Left hindlimb (tissue), 1 donor: ENCODE measurements around the gene WSCD2.

Experiments
- DNase-seq: peaks from one replicate; pipeline ENCODE4 v3.0.0-alpha.2; 2018

WSCD2 gene

DNA sequence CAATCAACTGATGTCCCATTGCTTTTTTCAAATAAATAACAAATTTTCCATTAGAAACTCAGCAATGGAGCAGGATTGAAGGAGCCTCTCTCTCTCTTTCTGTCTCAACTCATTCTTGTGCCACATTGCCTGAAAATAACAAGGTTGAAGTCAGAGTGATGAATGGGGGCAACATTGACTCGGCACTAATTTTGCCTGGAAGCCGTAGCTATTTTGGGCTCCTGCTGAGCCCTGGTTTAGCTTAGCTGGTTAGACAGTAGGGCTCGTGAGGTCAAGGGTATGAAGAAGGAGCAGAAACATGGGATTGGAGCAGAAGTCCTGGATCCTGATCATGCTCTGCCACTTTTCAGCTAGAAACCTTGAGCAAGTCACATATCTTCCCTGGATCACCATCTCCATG lies 38.9 kb downstream of the WSCD2 start:
- no peak for DNase-seq

DNA sequence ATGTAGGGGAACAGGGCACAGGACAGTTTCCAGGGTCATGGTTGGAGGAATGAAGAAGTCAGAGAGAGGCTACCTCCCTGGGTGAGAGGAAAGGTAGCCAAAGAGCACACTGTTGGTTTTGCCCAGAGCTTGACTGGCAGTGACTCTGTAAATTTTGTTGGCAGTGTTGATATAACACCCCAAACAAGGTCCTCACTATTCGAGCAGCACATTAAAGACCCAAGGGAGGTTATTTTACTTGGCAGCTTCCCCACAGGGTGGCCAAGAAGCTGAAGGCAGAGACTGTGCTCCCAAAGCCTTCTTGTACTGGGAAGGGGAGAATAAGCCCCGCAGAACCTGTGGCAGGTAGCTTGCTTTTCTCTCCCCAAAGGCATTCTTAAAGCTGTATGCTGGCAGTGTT lies 40.6 kb downstream of the WSCD2 start:
- peak; percentile 59 for DNase-seq

DNA sequence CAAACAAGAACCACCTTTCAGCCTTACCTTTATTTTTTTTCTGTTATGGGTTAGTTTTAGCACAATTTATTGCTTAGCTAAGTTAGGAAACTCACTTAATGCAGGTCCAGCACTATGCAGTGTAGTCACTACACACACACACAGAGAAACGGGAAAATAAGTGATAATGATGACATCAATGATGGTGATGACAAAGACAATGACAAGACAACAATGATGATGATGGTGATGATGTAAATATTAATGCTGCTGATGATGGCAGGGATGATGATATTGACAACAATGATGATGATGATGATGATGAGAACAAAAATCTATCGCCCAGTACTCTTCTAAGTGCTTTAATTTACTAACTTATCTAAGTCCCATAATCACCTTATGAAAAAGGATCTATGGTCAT lies 41.1 kb downstream of the WSCD2 start:
- no peak for DNase-seq

DNA sequence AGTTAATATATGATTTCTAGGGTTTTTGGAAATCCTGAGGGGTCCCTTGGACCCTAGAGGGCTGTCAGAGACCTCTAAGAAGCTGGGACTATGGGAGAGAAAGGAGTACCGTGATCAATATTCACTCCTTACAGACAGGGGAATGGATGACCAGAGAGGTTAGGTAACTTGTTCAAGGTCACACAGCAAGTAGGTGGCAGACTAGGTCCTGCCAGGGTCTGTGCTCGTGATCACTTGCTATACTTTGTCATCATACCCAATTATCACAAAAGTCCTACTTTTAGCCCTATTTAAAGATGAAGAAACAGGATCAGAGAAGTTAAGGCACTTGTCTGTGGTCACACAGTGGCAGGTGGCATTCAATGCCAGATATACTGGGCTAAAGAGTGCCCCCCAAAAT lies 42.9 kb downstream of the WSCD2 start:
- no peak for DNase-seq

DNA sequence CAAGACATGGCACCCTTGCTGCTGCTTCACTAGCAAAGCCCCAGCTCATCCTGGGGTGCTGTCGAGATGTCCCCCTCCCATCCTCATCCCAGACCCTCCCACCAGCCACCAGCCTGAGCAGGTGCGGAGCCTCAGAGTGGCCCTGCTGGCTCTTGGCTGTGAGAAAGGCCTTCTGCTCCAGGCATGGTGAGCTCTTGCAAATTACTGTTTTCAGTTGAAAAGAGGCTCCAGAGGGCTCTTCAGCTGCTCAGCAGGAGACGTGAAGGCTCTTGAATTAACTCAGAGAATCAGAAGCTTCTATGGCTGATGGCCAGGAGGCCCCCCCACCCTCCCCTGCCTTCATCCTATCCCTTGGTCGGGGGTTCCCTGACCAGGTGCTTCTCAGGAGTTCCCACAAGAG lies 44.1 kb downstream of the WSCD2 start:
- DNase-seq = no peak

DNA sequence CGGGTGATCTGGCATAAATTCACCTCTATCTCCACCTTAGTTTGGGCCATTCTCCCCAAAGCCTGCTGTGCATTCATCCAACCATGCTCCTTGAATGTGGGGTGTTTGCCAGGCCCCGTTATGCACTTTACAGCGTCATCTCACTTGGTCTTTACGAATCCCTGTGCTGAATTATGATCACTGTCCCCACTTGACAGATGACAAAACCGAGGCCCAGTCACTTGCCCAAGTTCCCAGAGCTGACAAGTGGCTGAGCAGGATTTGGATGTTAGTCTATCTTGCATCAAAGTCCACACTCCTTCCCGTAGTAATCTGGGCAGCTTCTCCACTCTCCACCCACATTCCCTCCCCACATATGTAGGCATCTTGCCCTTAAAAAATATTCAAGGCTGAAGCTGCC lies 44.8 kb downstream of the WSCD2 start:
- no peak for DNase-seq

DNA sequence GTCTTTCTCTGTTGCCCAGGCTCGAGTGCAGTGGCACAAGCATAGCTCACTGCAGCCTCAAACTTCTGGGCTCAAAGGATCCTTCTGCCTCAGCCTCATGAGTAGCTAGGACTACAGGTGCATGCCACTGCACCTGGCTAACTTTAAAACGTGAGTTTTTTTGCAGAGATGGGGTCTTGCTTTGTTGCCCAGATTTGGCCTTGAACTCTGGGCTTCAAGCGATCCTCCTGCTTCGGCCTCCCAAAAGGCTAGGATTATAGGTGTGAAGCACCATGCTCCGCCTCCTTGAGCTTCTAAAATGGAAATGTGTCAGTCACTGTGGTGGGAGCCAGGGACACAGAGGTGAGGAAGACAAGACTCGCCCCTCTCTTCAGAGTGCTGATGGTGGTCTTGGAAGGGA lies 45.6 kb downstream of the WSCD2 start:
- DNase-seq = no peak

DNA sequence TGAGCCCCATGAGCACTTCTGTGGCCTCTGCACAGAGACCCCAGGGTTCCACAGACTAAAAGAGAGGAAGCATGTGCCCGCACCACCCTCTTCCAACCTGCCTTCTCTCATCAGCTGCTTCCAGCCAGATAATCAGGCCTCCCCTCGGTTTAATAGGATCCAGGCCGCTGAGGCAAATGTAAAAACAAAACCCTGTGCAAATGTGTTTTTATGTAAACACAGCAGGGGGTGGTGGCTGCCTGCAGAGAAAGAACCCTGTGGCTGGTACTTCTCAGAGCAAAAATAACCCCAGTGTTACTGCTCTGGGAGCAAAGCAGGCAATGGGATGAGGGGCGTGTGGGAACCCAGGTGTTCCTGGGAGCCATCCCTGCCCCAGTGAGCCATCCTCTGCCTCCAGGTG lies 46.2 kb downstream of the WSCD2 start:
- peak; percentile 39 for DNase-seq

DNA sequence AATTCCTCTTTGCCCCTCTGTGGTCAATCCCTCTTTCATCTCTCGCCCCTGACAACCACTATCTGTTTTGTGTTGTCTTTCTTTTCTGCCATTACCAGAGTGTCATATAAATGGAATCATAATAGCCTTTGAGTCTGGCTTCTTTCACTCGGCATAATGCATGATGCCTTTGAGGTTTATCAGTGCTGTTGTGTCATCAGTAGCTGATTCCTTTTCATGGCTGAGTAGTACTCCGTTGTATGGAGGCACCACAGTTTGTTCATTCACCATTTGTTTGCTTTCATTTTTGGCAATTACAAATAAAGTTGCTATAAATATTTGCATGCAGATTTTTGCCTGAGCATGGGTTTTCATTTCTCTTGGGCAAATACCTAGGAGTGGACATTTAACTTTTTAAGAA lies 47.2 kb downstream of the WSCD2 start:
- DNase-seq = no peak

DNA sequence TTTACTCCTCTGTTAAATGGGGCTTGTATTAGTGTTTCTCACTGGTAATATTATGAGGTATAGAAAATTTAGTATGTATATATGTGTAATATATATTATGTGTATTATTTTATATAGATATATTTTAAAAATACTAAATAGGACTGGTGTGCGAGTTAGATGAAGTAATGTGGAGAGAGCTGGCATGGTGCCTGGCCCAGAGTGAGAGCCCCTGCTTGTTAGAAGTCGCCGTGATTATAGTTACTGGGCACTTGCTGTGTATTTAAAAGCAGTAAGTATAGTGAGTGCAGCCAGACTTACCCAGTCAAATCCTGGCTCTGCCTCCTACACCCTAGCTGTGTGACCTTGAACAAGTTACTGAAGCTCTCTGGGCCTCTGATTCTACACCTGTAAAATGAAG lies 48.0 kb downstream of the WSCD2 start:
- DNase-seq = no peak

DNA sequence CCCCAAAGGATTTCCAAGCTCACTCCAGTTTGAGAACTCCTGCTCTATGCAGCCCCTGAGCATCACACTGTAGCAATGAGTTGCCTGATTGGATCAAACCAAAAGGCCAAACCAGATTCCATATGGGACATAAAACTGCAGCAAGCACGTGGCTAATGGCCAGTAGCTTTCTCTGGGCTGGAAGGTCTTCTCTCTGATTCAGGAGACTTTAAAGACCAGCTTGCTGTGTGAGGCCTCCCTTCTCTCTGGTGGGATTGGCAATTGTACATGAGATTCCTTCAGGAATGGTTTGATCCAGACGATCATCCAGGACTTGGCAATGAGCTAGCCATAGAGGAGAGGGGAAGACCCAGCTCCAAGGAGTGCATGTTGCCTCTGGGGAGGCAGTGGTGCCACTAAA lies 50.2 kb downstream of the WSCD2 start:
- no peak for DNase-seq

DNA sequence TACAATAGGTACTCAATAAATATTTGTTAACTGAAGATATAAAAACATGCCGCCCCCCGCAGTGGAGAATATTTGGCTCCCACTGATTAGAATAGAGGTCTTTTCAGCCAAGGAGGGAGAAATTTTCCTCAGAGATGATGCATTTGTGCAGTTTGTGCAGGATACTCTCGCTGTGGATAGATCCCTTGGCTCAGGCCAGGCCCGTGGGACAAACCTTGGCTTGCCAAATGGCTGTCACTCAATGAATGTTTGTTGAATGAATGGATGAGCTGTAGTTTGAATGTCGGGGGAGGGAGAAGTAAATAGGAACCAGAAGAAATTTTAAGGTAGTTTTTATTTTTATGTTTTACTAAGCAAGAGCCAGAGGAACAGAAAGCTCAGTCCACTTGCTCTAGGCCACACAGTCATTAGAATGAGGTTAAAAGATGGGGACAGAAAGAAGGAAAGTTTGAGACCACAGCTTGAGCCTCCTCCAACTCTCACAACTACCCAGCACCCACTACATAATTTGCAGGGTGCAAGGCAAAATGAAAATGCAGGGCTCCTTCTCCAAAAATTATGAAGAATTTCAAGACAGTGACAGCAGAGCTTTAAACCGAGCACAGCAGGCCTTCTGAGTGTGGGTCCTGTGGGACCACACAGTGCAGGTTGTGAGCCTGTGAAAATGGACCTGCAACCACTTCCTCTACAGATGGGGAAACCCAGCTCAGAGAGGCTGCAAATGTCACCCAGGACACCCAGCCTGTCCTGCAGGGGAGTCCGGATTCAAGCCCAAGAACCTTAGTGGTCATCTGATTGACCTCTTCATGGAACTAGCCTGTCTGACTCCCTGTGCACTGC lies 51.4 kb downstream of the WSCD2 start:
- DNase-seq = no peak

DNA sequence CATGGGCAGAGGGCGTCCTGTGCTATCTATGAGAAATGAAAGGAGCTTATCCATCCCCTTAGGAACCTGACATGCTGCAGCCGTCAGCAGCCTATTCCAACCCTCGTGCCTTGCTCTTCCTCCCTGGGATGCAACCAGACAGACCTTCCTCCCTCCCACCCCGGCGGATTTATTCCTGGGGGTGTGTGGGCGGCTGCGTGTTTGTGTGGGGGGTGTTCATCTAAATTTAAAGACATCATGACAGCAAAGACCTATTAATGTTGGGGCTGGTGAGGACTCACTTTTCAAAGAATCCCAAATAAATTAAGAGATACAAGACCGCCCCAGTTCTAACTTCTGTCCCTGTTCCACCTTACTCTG lies 52.0 kb downstream of the WSCD2 start:
- no peak for DNase-seq

DNA sequence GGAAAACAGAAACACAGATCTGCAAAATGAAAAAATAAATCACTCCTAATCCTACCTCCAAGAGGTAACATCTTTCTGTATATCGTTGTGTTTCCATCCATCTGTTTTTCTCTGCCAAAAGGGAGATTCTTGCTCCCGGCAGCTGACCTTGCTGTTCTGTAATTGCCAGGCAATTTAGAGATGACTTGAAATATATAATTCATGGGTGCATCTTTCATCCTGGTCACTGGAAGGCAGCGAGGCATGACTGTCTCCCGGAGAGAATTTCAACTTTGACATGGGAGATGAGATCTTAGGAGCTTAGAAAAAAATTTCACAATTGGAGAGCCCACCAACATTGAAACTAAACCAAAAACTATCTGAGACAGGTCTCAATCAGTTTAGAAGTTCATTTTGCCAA lies 53.0 kb downstream of the WSCD2 start:
- DNase-seq = no peak

DNA sequence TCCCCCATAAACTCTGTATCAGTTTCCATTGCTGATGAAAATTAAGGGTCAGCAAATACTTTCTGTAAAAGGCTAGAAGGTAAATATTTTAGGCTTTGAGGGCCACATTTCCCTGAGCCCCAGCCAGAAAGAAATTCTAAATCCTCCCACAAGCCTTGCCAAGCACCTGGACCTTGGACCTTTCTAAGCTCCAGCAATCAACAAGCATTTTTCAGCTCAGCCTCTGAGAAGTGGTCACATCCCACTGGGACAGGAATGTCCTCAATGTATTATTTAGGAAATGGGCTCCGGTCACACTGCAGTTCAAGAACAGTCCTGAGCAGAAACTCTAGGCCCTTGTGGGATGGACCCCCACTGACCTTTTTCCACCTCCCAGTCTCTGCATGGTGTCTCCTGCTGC lies 55.9 kb downstream of the WSCD2 start:
- no peak for DNase-seq

DNA sequence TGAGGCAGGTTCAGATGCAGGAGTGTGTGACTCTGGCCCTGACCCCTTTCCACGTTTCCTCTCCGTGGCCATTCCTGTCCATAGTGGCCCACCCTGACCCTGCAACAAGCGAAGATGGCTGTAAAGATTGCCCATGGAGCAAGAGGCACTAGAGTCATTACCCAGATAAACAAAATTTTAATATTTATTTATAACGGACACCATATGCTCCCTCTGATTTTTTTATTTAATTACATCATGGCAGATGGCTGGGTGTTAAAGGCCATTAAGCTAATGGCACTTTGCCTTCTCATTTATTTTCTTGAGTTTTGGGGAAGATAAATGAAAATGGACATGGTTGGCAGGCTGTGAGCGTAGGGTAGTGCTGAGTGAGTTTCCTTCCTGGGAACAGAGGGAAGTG lies 58.7 kb downstream of the WSCD2 start:
- DNase-seq = no peak

DNA sequence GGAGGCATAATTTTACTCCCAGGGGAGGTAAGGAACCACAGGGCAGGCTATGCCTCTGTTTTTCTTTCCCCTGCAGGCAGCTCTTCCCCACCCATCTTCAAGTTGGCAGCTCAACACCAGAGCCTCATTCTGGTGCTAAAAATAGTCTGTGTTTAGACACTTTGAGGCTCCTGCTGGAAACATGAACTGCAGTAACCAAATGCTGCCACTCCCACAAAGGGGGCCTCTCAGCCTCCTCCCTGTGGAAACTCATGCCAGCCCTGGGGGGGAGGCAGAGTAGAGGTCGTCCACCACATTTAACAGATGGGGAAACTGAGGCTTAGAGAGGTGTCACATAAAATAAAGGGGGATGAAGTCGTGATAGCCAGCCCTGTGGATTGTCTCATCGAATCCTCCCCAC lies 61.4 kb downstream of the WSCD2 start:
- DNase-seq = peak; percentile 58

DNA sequence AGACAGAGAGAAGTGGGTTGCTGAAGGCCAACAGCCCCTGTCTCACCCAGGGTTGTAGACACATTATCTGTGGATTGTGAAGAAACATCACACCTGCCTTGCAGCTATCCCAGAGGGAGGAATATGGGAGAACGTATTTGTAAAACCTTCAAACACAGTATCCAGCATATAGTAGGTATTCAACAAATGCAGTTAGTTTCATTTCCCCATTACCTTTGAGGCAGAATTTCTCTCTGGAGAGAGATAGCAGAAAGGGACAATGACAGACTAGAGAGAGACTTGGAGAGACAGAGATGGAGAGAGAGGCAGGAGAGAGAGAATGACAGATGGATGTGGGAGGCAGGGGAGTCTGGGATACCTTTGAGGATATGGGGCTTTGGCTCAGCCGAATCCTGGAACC lies 62.0 kb downstream of the WSCD2 start:
- no peak for DNase-seq

DNA sequence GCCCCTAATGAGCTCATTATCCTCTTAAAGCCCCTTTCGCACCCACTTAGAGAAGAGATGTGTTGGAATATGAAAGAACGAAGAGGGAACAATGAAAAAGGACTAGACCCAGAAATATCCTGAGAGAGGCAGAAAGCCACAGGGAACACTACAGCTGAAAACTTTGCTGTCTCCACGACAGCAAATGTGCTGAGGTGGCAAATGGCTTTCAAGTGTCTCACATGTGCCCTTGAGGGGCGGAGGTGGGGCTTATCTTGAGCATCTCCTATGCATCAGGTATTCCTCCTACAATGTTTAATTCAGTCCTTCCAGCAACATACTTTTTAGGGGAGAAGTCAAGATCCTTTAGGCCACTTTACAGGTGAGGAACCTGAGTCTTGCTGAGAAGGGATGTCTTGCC lies 62.9 kb downstream of the WSCD2 start:
- DNase-seq = no peak

DNA sequence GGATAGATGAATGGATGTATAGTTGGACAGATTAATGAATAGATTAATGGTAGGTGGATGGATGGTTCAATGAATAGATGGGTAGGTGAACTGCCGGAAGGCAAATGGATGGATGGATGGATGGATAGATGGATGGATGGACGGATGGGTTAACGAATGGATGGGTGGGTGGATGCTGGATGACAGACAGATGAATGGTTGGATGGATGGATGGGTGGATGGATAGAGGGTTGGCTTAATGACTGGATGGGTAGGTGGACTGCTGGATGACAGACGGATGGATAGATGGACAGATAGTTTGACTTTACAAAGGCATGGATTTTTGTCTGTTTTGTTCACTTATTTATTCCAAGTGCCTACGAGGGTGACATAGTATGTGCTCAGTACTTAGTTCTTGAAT lies 64.4 kb downstream of the WSCD2 start:
- DNase-seq = no peak

DNA sequence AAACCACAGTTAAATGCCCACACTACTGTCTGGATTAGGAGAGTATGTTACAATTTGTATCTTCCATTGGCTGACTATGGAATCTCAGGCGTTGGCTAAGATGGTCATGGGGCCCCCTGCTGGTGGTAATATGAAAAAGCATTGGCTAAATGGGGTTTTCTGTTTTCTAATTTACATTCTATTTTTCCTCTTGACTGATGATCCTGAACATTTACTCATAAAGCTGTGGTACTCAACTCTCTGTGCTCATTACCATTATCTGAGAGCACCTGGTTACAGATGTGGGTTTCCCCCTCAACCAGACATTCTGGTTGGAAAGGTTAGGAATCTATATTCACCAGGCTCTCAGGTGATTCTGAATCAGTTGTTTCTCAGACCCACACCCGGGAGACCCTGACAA lies 64.8 kb downstream of the WSCD2 start:
- no peak for DNase-seq

DNA sequence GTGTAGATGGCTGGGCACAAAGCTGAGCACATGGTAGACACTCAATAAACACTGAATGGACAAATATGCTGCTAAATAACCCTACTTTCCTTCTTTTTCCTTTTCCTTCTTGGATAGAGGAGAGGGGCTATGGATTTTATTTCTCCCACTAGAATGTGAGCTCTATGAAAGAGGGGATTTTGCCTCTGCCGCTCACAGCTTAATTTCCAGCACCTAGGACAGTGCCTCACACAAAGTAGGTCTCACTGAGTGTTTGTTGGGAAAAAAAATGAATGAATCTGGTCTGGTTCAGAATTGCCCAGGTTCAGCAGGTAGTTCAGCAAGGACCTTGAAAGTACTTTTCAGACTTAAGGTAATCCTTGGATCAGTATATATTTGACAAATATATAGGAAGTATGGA lies 65.5 kb downstream of the WSCD2 start:
- DNase-seq = no peak

DNA sequence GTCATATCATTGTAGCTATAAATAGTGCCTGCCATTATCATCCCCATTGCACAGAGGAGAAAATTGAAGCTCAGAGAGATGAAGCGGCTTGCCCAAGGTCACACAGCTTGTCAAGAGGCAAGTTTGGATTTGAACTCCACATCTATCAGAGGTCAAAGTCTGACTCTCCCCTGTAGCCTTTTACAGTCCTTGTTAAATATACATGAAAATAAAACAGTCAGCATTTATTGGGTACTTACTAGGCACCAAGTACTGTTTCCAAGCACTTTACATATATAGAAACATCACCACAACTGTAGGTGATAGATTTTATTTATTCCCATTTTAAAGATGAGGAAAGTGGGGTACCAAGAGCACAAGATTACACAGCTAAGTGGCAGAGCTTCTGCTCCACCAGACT lies 67.2 kb downstream of the WSCD2 start:
- no peak for DNase-seq

DNA sequence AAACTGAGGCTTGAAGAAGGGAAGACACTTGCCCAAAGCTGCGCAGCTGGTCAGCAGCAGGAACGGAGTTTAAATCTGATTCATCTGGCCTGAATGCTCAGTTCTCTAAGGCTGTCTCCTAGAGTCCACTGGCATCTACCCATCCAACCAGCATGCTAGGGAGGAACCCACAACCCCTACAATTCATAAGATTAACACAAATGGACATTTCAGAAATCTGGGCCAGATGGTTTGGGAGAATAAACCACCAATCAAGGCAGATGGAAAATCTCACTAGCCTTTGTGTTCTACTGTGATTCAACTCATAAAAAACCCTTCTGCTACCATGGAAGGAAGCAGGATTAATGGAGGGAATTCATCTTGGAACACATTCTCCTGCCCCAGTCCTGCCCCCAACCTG lies 67.8 kb downstream of the WSCD2 start:
- DNase-seq = no peak

DNA sequence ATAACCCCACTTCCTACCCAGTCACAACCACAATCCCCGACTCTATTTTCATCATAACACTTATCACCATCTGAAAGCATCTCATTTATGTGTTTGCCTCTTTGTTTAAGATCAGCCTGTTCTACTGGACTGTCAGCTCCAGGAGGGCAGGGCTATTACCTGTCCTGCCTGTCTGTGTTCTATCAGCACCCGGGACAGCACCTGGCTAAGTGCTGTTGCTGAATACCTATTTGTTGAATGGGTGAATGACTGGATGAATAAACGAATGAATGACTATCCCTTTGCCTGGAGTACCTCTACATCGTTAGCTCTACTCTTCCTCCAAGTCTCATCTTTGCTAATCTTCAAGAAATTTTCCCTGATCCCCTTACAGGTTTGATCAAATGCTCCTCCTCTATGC lies 69.0 kb downstream of the WSCD2 start:
- DNase-seq = no peak

DNA sequence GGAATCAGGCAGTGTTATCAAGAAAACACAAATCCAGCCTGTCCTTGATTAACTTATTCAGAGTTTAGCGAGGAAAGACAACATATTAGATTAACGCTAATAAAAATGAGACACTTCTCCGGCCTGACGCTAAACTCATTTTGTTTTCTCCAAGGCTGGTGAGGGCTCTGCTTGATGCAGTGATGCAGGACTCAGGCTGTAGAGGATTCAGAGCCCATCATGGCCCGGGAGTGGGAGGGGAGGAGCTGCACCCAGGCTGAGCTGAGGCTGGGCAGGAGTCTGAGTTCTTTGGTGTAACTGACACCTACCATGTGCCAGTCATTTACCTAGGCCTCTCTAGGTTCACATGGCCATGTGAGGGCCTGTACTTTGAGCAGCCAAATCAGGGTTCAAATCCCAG lies 70.0 kb downstream of the WSCD2 start:
- no peak for DNase-seq
